ENCODE measurements around the gene CTRB2.
"Not testable (repeated sequence)": the region's sequence is repeated elsewhere in the genome, so short reads cannot be mapped to it uniquely, and the experiment has no call there.

The CTRB2 gene

GRCh38 chr16:75241955-75242354, 35.0 kb upstream of the CTRB2 start:
- no peak for DNase-seq

GRCh38 chr16:75241412-75241811, 34.5 kb upstream of the CTRB2 start:
- no peak for DNase-seq

GRCh38 chr16:75240633-75241032, 33.7 kb upstream of the CTRB2 start:
- not testable (repeated sequence) for DNase-seq

GRCh38 chr16:75239542-75240122, 32.7 kb upstream of the CTRB2 start:
- DNase-seq, result no peak

- no peak for DNase-seq
Observed at GRCh38 chr16:75238853-75239541, 32.0 kb upstream of the CTRB2 start.

- DNase-seq, result no peak
Observed at GRCh38 chr16:75238132-75238852, 31.3 kb upstream of the CTRB2 start.

- DNase-seq, result no peak
Observed at GRCh38 chr16:75237398-75238131, 30.6 kb upstream of the CTRB2 start.

GRCh38 chr16:75236736-75237397, 29.9 kb upstream of the CTRB2 start:
- no peak for DNase-seq

- DNase-seq, result no peak
Observed at GRCh38 chr16:75236232-75236631, 29.3 kb upstream of the CTRB2 start.

GRCh38 chr16:75235721-75236193, 28.8 kb upstream of the CTRB2 start:
- no peak for DNase-seq

- DNase-seq, result no peak
Observed at GRCh38 chr16:75234856-75235696, 28.1 kb upstream of the CTRB2 start.

- no peak for DNase-seq
Observed at GRCh38 chr16:75233611-75233938, 26.6 kb upstream of the CTRB2 start.

GRCh38 chr16:75231570-75231969, 24.6 kb upstream of the CTRB2 start:
- DNase-seq, result no peak

GRCh38 chr16:75230471-75231110, 23.6 kb upstream of the CTRB2 start:
- DNase-seq, result no peak

- DNase-seq, result no peak
Observed at GRCh38 chr16:75229172-75230031, 22.4 kb upstream of the CTRB2 start.

GRCh38 chr16:75228143-75228976, 21.4 kb upstream of the CTRB2 start:
- no peak for DNase-seq

GRCh38 chr16:75227361-75228142, 20.6 kb upstream of the CTRB2 start:
- no peak for DNase-seq

GRCh38 chr16:75226550-75227360, 19.8 kb upstream of the CTRB2 start:
- DNase-seq, result no peak

Data from CD4-positive, alpha-beta T cell treated with Interleukin-21 for 1 hour (primary cell).